ENCODE measurements around the gene ARHGAP6. TPM values are rescaled to one million over a fixed set of nuclear protein-coding genes. Genes with fewer than 3 reads are reported as not detected.
"Not testable (repeated sequence)": the region's sequence is repeated elsewhere in the genome, so short reads cannot be mapped to it uniquely, and the experiment has no call there.

Gene ARHGAP6
- total RNA-seq, 1 experiment from 2014 or later, result 0.07 TPM

GRCh38 chrX:11499076-11500044 lies 166.4 kb downstream of the ARHGAP6 start:
- Histone ChIP-seq H4K8ac (replicated peaks; ENCODE audit: insufficient read length, low read depth, low read length) (no peak overlapping the region), H3K14ac (ENCODE audit: insufficient read depth, low read length) (no peak overlapping the region), H2BK5ac (ENCODE audit: insufficient read length, low read length) (no peak overlapping the region), H3K9me3 (ENCODE audit: control insufficient read depth, low read depth, low read length) (no peaks in the 10 kb centered on the region), H3K4ac (ENCODE audit: low read depth, low read length) (no peak overlapping the region), H3K4me1 (ENCODE audit: insufficient read depth, low read length) (no peaks in the 10 kb centered on the region), H3K27me3 (ENCODE audit: insufficient read depth, low read length) (no peaks in the 10 kb centered on the region), H3K23me2 (ENCODE audit: insufficient read length, low read depth, low read length, poor library complexity, severe bottlenecking) (no peaks in the 10 kb centered on the region), H2AFZ (ENCODE audit: low read length) (no peak overlapping the region), H2BK20ac (ENCODE audit: low read depth, low read length, poor library complexity, severe bottlenecking) (no peak overlapping the region), H2AK5ac (ENCODE audit: insufficient read length, low read length) (no peak overlapping the region), H3K23ac (ENCODE audit: insufficient read length, low read depth, low read length) (no peak overlapping the region), H2BK15ac (ENCODE audit: low read depth, low read length) (no peak overlapping the region), H3K18ac (ENCODE audit: insufficient read length, low read depth, low read length) (no peak overlapping the region), H3K9ac (ENCODE audit: extremely low read depth, insufficient read length, low read length) (no peak overlapping the region), H3K79me1 (ENCODE audit: insufficient read depth, low read depth, low read length, poor library complexity, severe bottlenecking) (no peaks in the 10 kb centered on the region), H3K27ac (ENCODE audit: insufficient read length, low read depth, low read length) (no peak overlapping the region), H4K91ac (ENCODE audit: insufficient read length, low read depth, low read length) (no peak overlapping the region), H3K4me2 (ENCODE audit: insufficient read depth, insufficient read length, low read length) (no peak overlapping the region), H4K5ac (ENCODE audit: insufficient read length, low read depth, low read length) (no peak overlapping the region), H3T11ph (ENCODE audit: low read length) (no peak overlapping the region), H2BK120ac (ENCODE audit: low read depth, low read length, poor library complexity, severe bottlenecking) (no peak overlapping the region), H3K56ac (ENCODE audit: insufficient read length, low read depth, low read length) (no peak overlapping the region), H2BK12ac (ENCODE audit: insufficient read length, low read depth, low read length) (no peak overlapping the region), H4K20me1 (ENCODE audit: control insufficient read depth, insufficient read depth, insufficient read length) (no peaks in the 10 kb centered on the region), H3K79me2 (ENCODE audit: insufficient read depth, low read length) (no peaks in the 10 kb centered on the region)
- TF ChIP-seq, protein P1, sequence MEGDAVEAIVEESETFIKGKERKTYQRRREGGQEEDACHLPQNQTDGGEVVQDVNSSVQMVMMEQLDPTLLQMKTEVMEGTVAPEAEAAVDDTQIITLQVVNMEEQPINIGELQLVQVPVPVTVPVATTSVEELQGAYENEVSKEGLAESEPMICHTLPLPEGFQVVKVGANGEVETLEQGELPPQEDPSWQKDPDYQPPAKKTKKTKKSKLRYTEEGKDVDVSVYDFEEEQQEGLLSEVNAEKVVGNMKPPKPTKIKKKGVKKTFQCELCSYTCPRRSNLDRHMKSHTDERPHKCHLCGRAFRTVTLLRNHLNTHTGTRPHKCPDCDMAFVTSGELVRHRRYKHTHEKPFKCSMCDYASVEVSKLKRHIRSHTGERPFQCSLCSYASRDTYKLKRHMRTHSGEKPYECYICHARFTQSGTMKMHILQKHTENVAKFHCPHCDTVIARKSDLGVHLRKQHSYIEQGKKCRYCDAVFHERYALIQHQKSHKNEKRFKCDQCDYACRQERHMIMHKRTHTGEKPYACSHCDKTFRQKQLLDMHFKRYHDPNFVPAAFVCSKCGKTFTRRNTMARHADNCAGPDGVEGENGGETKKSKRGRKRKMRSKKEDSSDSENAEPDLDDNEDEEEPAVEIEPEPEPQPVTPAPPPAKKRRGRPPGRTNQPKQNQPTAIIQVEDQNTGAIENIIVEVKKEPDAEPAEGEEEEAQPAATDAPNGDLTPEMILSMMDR (conservative IDR thresholded peaks at IDR 0.05), result no peak
- WGBS (ENCODE audit: extremely low coverage, insufficient read length, low lambda C conversion rate), result no CpG with 5 or more reads among the region's 5 CpGs
- Mint-ChIP-seq H3K4me1 (no peaks in the 10 kb centered on the region), H3K36me3 (ENCODE audit: insufficient read depth in 1 of 3, low read depth in 3 of 3) (no peaks in the 10 kb centered on the region; a peak in 1 of 7 replicates), H3K27me3 (ENCODE audit: low read depth) (no peaks in the 10 kb centered on the region), H3K27ac (no peak overlapping the region), H3K4me3 (no peak overlapping the region), H3K9me3 (peaks cover 62 to 80% of the 10 kb centered on the region in 2 experiments)
- DNase-seq, result no peak

GRCh38 chrX:11491375-11491774 lies 174.3 kb downstream of the ARHGAP6 start:
- not testable (repeated sequence) for H2BK20ac ChIP-seq (ENCODE audit: low read depth, low read length, poor library complexity, severe bottlenecking); H3T11ph ChIP-seq (ENCODE audit: low read length); H3K4me2 ChIP-seq (ENCODE audit: insufficient read depth, insufficient read length, low read length); H3K9ac ChIP-seq (ENCODE audit: extremely low read depth, insufficient read length, low read length); H3K27ac Mint-ChIP-seq; H3K56ac ChIP-seq (ENCODE audit: insufficient read length, low read depth, low read length); H2AK5ac ChIP-seq (ENCODE audit: insufficient read length, low read length); H2AFZ ChIP-seq (ENCODE audit: low read length); H4K20me1 ChIP-seq (ENCODE audit: control insufficient read depth, insufficient read depth, insufficient read length); H3K79me2 ChIP-seq (ENCODE audit: insufficient read depth, low read length); H4K91ac ChIP-seq (ENCODE audit: insufficient read length, low read depth, low read length); DNase-seq; H4K8ac ChIP-seq (replicated peaks; ENCODE audit: insufficient read length, low read depth, low read length); H3K27me3 ChIP-seq (ENCODE audit: insufficient read depth, low read length); H3K23ac ChIP-seq (ENCODE audit: insufficient read length, low read depth, low read length); H3K4me1 Mint-ChIP-seq; H3K4me3 Mint-ChIP-seq; H3K23me2 ChIP-seq (ENCODE audit: insufficient read length, low read depth, low read length, poor library complexity, severe bottlenecking); H2BK5ac ChIP-seq (ENCODE audit: insufficient read length, low read length); H2BK120ac ChIP-seq (ENCODE audit: low read depth, low read length, poor library complexity, severe bottlenecking); H3K14ac ChIP-seq (ENCODE audit: insufficient read depth, low read length); H3K79me1 ChIP-seq (ENCODE audit: insufficient read depth, low read depth, low read length, poor library complexity, severe bottlenecking); H3K27ac ChIP-seq (ENCODE audit: insufficient read length, low read depth, low read length); H3K4me1 ChIP-seq (ENCODE audit: insufficient read depth, low read length); H3K36me3 Mint-ChIP-seq (ENCODE audit: insufficient read depth in 1 of 3, low read depth in 3 of 3); H2BK15ac ChIP-seq (ENCODE audit: low read depth, low read length); H3K4ac ChIP-seq (ENCODE audit: low read depth, low read length); H4K5ac ChIP-seq (ENCODE audit: insufficient read length, low read depth, low read length); H3K9me3 ChIP-seq (ENCODE audit: control insufficient read depth, low read depth, low read length); H2BK12ac ChIP-seq (ENCODE audit: insufficient read length, low read depth, low read length); H3K18ac ChIP-seq (ENCODE audit: insufficient read length, low read depth, low read length); H3K27me3 Mint-ChIP-seq (ENCODE audit: low read depth)
- peaks cover 59 to 66% of the 10 kb centered on the region in 2 experiments for H3K9me3 Mint-ChIP-seq
- WGBS (ENCODE audit: extremely low coverage, insufficient read length, low lambda C conversion rate), result no CpG with 5 or more reads among the region's 2 CpGs

All from H9 (cell line).